OCI-LY1 (cell line): ENCODE data around the gene HS3ST5.

Experiments used
- H2AFZ ChIP-seq: fragments of 200-600 bp; sonication (generic), shearing (Covaris generic); 2 replicates; pipeline ENCODE4 v1.6.0; 2014; ENCODE audit warnings: antibody characterized with exemption, mild to moderate bottlenecking, low read length
- H3F3A ChIP-seq: fragments of 200-600 bp; sonication (generic), shearing (Covaris generic); 2 replicates; pipeline ENCODE4 v1.6.0; 2014; ENCODE audit warnings: mild to moderate bottlenecking, antibody characterized with exemption, low read length, moderate library complexity; ENCODE audit not compliant: insufficient read depth
- H3K27ac ChIP-seq: fragments of 200-600 bp; sonication (generic); 2 replicates; pipeline ENCODE4 v1.5.1; 2014; ENCODE audit warnings: low read length, mixed run types, mild to moderate bottlenecking, low read depth; ENCODE audit not compliant: poor library complexity, severe bottlenecking
- H3K27me3 ChIP-seq: fragments of 200-600 bp; sonication (generic); 2 replicates; pipeline ENCODE4 v1.6.0; 2014; ENCODE audit warnings: antibody characterized with exemption, mild to moderate bottlenecking, low read length, moderate library complexity; ENCODE audit not compliant: insufficient read depth
- H3K36me3 ChIP-seq: fragments of 200-600 bp; sonication (generic); 2 replicates; pipeline ENCODE4 v1.6.1; 2014; ENCODE audit warnings: mild to moderate bottlenecking, antibody characterized with exemption, low read length, moderate library complexity, mixed read lengths; ENCODE audit not compliant: insufficient read depth
- H3K4me1 ChIP-seq: fragments of 200-600 bp; sonication (generic); 2 replicates; pipeline ENCODE4 v1.5.1; 2014; ENCODE audit warnings: mild to moderate bottlenecking, low read length, moderate library complexity; ENCODE audit not compliant: insufficient read depth, severe bottlenecking
- H3K4me2 ChIP-seq: fragments of 200-600 bp; sonication (generic), shearing (Covaris generic); 2 replicates; pipeline ENCODE4 v1.6.1; 2014; ENCODE audit warnings: low read length
- H3K4me3 ChIP-seq: fragments of 200-600 bp; sonication (generic); 2 replicates; pipeline ENCODE4 v1.5.1; 2014; ENCODE audit warnings: low read length, low read depth, mild to moderate bottlenecking, mixed read lengths; ENCODE audit not compliant: poor library complexity, severe bottlenecking
- H3K79me2 ChIP-seq: fragments of 200-600 bp; shearing (Covaris generic); 2 replicates; pipeline ENCODE4 v1.6.1; 2016; ENCODE audit warnings: mixed run types, low read length, mixed read lengths; ENCODE audit not compliant: insufficient read depth
- H3K9ac ChIP-seq: fragments of 200-600 bp; sonication (generic), shearing (Covaris generic); 2 replicates; pipeline ENCODE4 v1.6.1; 2014; ENCODE audit warnings: mild to moderate bottlenecking, low read length, mixed read lengths
- H3K9me2 ChIP-seq: fragments of 200-600 bp; sonication (generic), shearing (Covaris generic); 2 replicates; pipeline ENCODE4 v1.6.1; 2014; ENCODE audit warnings: low read depth, mild to moderate bottlenecking, low read length, mixed read lengths
- H3K9me3 ChIP-seq: fragments of 200-600 bp; shearing (Covaris generic); 2 replicates; pipeline ENCODE4 v1.6.1; 2014; ENCODE audit warnings: low read length, mixed read lengths
- H4K20me1 ChIP-seq: fragments of 200-600 bp; sonication (generic), shearing (Covaris generic); 2 replicates; pipeline ENCODE4 v1.6.0; 2016; ENCODE audit warnings: mild to moderate bottlenecking, low read length; ENCODE audit not compliant: insufficient read depth
- CTCF ChIP-seq: fragments of 200-600 bp; sonication (generic), shearing (Covaris generic); IDR thresholded peaks from 2 replicates; pipeline ENCODE4 v1.5.1; 2017; ENCODE audit warnings: mild to moderate bottlenecking, antibody characterized with exemption, low read length, moderate library complexity, mixed read lengths
- EZH2 ChIP-seq: fragments of 200-600 bp; sonication (generic), shearing (Covaris generic); IDR thresholded peaks from 2 replicates; pipeline ENCODE4 v1.8.0; 2017; ENCODE audit warnings: borderline replicate concordance, mixed run types, mild to moderate bottlenecking, antibody characterized with exemption, low read length, moderate library complexity, mixed read lengths

Gene HS3ST5

GRCh38 chr6:114155763-114156162, 187.1 kb downstream of the HS3ST5 start:
- Histone ChIP-seq H3K9me2 (no peaks in the 10 kb centered on the region), H3K4me2 (no peak overlapping the region), H3K9me3 (no peaks in the 10 kb centered on the region), H3K4me1 (no peaks in the 10 kb centered on the region), H3K27me3 (no peaks in the 10 kb centered on the region), H3F3A (no peaks in the 10 kb centered on the region), H3K27ac (no peak overlapping the region), H3K9ac (no peak overlapping the region), H3K36me3 (no peaks in the 10 kb centered on the region), H2AFZ (no peak overlapping the region), H3K4me3 (no peak overlapping the region), H4K20me1 (no peaks in the 10 kb centered on the region), H3K79me2 (no peaks in the 10 kb centered on the region)
- TF ChIP-seq EZH2 (no peak), CTCF (no peak)

- no peaks in the 10 kb centered on the region for H3K36me3 ChIP-seq
- H3K79me2 ChIP-seq = no peaks in the 10 kb centered on the region
- H3K27me3 ChIP-seq = no peaks in the 10 kb centered on the region
- no peaks in the 10 kb centered on the region for H3F3A ChIP-seq
- TF ChIP-seq CTCF (no peak), EZH2 (no peak)
- no peaks in the 10 kb centered on the region for H3K9me2 ChIP-seq
- no peak overlapping the region for H3K4me3 ChIP-seq
- no peaks in the 10 kb centered on the region for H4K20me1 ChIP-seq
- H3K4me2 ChIP-seq = no peak overlapping the region
- no peaks in the 10 kb centered on the region for H3K9me3 ChIP-seq
- no peak overlapping the region for H3K9ac ChIP-seq
- H3K27ac ChIP-seq = no peak overlapping the region
- H3K4me1 ChIP-seq = no peaks in the 10 kb centered on the region
- H2AFZ ChIP-seq = no peak overlapping the region
Measured at GRCh38 chr6:114154812-114155211, 188.0 kb downstream of the HS3ST5 start.

- Histone ChIP-seq H4K20me1 (no peaks in the 10 kb centered on the region), H3K4me1 (no peaks in the 10 kb centered on the region), H3K9me3 (no peaks in the 10 kb centered on the region), H3K27ac (no peak overlapping the region), H3K4me3 (no peak overlapping the region), H3K36me3 (no peaks in the 10 kb centered on the region), H3K4me2 (no peak overlapping the region), H2AFZ (no peak overlapping the region), H3K27me3 (no peaks in the 10 kb centered on the region), H3K9me2 (no peaks in the 10 kb centered on the region), H3K79me2 (no peaks in the 10 kb centered on the region), H3F3A (no peaks in the 10 kb centered on the region), H3K9ac (no peak overlapping the region)
- TF ChIP-seq CTCF (no peak), EZH2 (no peak)
Measured at GRCh38 chr6:114153448-114153847, 189.4 kb downstream of the HS3ST5 start.
